A673 (cell line): ENCODE measurements around the gene TMCC1.

Experiments
- EZH2 ChIP-seq: fragments of 200-600 bp; sonication (generic); IDR thresholded peaks from 2 replicates; pipeline ENCODE4 v1.6.1; 2017; ENCODE audit warnings: borderline replicate concordance, low read depth, mild to moderate bottlenecking, mixed read lengths, antibody characterized with exemption, low read length; ENCODE audit not compliant: poor library complexity, severe bottlenecking
- TF ChIP-seq, protein P1 (sequence below): fragments of 300-800, 200-600 bp; sonication (generic); conservative IDR thresholded peaks from 2 replicates; pipeline ENCODE4 v1.5.1; 2017; ENCODE audit warnings: low read depth, mild to moderate bottlenecking, antibody characterized with exemption, low read length, moderate library complexity, mixed read lengths

DNA sequence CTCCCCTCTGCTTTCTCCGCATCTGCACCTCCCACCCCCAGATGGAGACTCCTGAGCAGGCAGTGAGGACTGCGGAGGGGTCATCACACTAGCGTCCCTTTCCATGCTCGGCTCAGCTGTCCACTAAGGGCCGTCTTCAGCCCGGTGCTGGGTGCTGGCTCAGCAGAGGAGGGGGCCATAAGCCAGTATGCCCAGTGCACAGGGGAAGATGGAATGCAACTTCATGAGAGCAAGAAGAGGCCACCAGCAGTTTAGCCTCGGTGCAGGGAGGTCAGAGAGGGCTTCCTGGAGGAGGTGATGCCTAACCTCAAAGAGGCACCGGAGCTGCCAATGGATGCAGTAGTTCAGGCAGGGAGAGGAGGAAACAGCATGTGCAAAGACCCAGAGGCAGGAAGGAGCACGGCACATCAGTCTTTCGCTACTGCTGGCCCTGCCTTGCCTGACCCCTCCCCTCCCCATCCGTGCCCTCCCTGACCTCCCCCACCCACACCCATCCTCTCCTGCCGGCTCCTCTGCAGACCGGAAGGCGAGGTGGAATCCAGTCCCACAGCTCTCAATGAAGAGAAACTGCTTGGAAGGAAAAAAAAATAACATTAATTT lies 271.8 kb downstream of the TMCC1 start:
- TF ChIP-seq, protein P1, sequence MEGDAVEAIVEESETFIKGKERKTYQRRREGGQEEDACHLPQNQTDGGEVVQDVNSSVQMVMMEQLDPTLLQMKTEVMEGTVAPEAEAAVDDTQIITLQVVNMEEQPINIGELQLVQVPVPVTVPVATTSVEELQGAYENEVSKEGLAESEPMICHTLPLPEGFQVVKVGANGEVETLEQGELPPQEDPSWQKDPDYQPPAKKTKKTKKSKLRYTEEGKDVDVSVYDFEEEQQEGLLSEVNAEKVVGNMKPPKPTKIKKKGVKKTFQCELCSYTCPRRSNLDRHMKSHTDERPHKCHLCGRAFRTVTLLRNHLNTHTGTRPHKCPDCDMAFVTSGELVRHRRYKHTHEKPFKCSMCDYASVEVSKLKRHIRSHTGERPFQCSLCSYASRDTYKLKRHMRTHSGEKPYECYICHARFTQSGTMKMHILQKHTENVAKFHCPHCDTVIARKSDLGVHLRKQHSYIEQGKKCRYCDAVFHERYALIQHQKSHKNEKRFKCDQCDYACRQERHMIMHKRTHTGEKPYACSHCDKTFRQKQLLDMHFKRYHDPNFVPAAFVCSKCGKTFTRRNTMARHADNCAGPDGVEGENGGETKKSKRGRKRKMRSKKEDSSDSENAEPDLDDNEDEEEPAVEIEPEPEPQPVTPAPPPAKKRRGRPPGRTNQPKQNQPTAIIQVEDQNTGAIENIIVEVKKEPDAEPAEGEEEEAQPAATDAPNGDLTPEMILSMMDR, result no peak
- no peak for TF ChIP-seq EZH2
